ENCODE results near the gene MICU1. TPM values are rescaled to one million over a fixed set of nuclear protein-coding genes. Genes with fewer than 3 reads are reported as not detected.
"Not testable (repeated sequence)": the region's sequence is repeated elsewhere in the genome, so short reads cannot be mapped to it uniquely, and the experiment has no call there.

The MICU1 gene
- total RNA-seq, 1 donor from 2014 or later: 29.2 TPM

GRCh38 chr10:72386916-72387586 lies 238.8 kb downstream of the MICU1 start:
- TF ChIP-seq CTCF (IDR thresholded peaks at IDR 0.05): no peak
- TF ChIP-seq POLR2AphosphoS5 (IDR thresholded peaks at IDR 0.05; ENCODE audit: insufficient read depth in 1 of 2, low read depth in 1 of 2): no peak
- no peak for TF ChIP-seq POLR2A (IDR thresholded peaks at IDR 0.05)

DNA sequence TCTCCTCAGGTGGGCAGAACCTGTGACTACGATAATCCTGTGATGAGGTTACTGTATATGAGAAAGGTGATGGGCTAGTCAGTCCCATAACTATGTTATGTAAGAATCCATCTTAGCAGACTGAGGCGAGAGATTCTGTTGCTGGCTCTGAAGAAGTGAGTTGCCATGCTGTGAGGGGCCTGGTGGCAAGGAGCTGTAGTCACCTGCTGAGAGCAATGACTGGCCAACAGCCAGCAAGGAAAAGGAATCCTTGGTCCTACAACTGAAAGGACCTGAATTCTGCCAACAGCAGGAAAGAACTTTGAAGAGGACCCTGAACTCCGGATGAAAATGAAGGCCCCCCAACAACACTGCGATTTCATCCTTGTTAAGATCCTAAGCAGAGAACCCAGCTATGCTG lies 240.2 kb downstream of the MICU1 start:
- DNase-seq (ENCODE audit: extremely low spot score in 2 of 2): no peak
- H3K9me3 ChIP-seq: no peaks in the 10 kb centered on the region
- H3K4me1 ChIP-seq: no peaks in the 10 kb centered on the region
- no peak overlapping the region for H3K4me3 ChIP-seq
- TF ChIP-seq POLR2AphosphoS5 (IDR thresholded peaks at IDR 0.05; ENCODE audit: insufficient read depth in 1 of 2, low read depth in 1 of 2): no peak
- no peak for TF ChIP-seq POLR2A (IDR thresholded peaks at IDR 0.05)
- TF ChIP-seq CTCF (IDR thresholded peaks at IDR 0.05): no peak
- no peaks in the 10 kb centered on the region for H3K27me3 ChIP-seq
- intact Hi-C loops (cut with DNase I): no loop called here
- no peaks in the 10 kb centered on the region for H3K36me3 ChIP-seq
- no peak overlapping the region for H3K27ac ChIP-seq

More at GRCh38 chr10:72386916-72387586, 238.8 kb downstream of the MICU1 start:
- no peaks in the 10 kb centered on the region for H3K9me3 ChIP-seq
- H3K27me3 ChIP-seq: no peaks in the 10 kb centered on the region
- H3K4me3 ChIP-seq: no peak overlapping the region
- DNase-seq (ENCODE audit: extremely low spot score in 2 of 2): no peak
- no peak overlapping the region for H3K27ac ChIP-seq
- H3K4me1 ChIP-seq: no peaks in the 10 kb centered on the region
- intact Hi-C loops (cut with DNase I): no loop called here
- no peaks in the 10 kb centered on the region for H3K36me3 ChIP-seq

GRCh38 chr10:72384982-72385381 lies 240.9 kb downstream of the MICU1 start:
- H3K4me1 ChIP-seq; H3K36me3 ChIP-seq; H3K27ac ChIP-seq; H3K4me3 ChIP-seq; intact Hi-C loops (cut with DNase I); DNase-seq (ENCODE audit: extremely low spot score in 2 of 2); H3K27me3 ChIP-seq; H3K9me3 ChIP-seq: not testable (repeated sequence)

GRCh38 chr10:72379776-72380175 lies 246.1 kb downstream of the MICU1 start:
- Histone ChIP-seq H3K27me3 (no peaks in the 10 kb centered on the region), H3K9me3 (no peaks in the 10 kb centered on the region), H3K4me1 (no peaks in the 10 kb centered on the region), H3K36me3 (no peaks in the 10 kb centered on the region), H3K27ac (no peak overlapping the region), H3K4me3 (no peak overlapping the region)
- intact Hi-C loops (cut with DNase I): no loop called here
- DNase-seq (ENCODE audit: extremely low spot score in 2 of 2): no peak
- TF ChIP-seq CTCF (IDR thresholded peaks at IDR 0.05): no peak
- no peak for TF ChIP-seq POLR2A (IDR thresholded peaks at IDR 0.05)
- TF ChIP-seq POLR2AphosphoS5 (IDR thresholded peaks at IDR 0.05; ENCODE audit: insufficient read depth in 1 of 2, low read depth in 1 of 2): no peak

GRCh38 chr10:72379062-72379461 lies 246.8 kb downstream of the MICU1 start:
- no peaks in the 10 kb centered on the region for H3K4me1 ChIP-seq
- no peak for DNase-seq (ENCODE audit: extremely low spot score in 2 of 2)
- no peak overlapping the region for H3K27ac ChIP-seq

More at GRCh38 chr10:72379062-72379461, 246.8 kb downstream of the MICU1 start:
- H3K9me3 ChIP-seq: no peaks in the 10 kb centered on the region
- H3K27me3 ChIP-seq: no peaks in the 10 kb centered on the region
- TF ChIP-seq POLR2AphosphoS5 (IDR thresholded peaks at IDR 0.05; ENCODE audit: insufficient read depth in 1 of 2, low read depth in 1 of 2) (no peak), CTCF (IDR thresholded peaks at IDR 0.05) (no peak), POLR2A (IDR thresholded peaks at IDR 0.05) (no peak)
- no peaks in the 10 kb centered on the region for H3K36me3 ChIP-seq
- intact Hi-C loops (cut with DNase I): no loop called here
- H3K4me3 ChIP-seq: no peak overlapping the region
